CD4-positive, CD25-positive, alpha-beta regulatory T cell (primary cell): Measurements from ENCODE around the gene MTSS2. TPM values are rescaled to one million over a fixed set of nuclear protein-coding genes. Genes with fewer than 3 reads are reported as not detected.
A peak's percentile ranks its signal among the peaks of the same experiment; 100 is the strongest.

Experiments used
- ATAC-seq, 2 donors: fragments of 150-1000 bp; cut with Tn5 transposase; one replicate each; pipeline ENCODE4 v1.10.0; 2021; ENCODE audit warnings: low read depth in 2 of 2, moderate number of reproducible peaks in 2 of 2, moderate library complexity in 1 of 2
- DNase-seq, 3 donors: peaks; one replicate each; pipeline versions ENCODE4 v3.0.0 to v3.0.0-alpha.2; 2012 to 2022; ENCODE audit warnings: mixed read lengths in 1 of 3
- H3K27ac ChIP-seq: one replicate; pipeline ENCODE4 v1.7.0; 2013; ENCODE audit warnings: mild to moderate bottlenecking, low read length; ENCODE audit not compliant: insufficient read depth, poor library complexity, severe bottlenecking
- H3K27me3 ChIP-seq: one replicate; pipeline ENCODE4 v1.7.0; 2013; ENCODE audit warnings: low read length; ENCODE audit not compliant: control insufficient read depth, insufficient read depth
- H3K36me3 ChIP-seq: one replicate; pipeline ENCODE4 v1.7.0; 2013; ENCODE audit warnings: mild to moderate bottlenecking, low read length, moderate library complexity; ENCODE audit not compliant: control insufficient read depth, insufficient read depth
- H3K4me1 ChIP-seq: 2 replicates; pipeline ENCODE4 v1.7.0; 2013; ENCODE audit warnings: mild to moderate bottlenecking, low read length; ENCODE audit not compliant: insufficient read depth, control insufficient read depth, poor library complexity, severe bottlenecking
- H3K4me3 ChIP-seq: one replicate; pipeline ENCODE4 v1.7.0; 2013; ENCODE audit warnings: low read depth, mild to moderate bottlenecking, low read length, moderate library complexity
- H3K9me3 ChIP-seq, 2 experiments: 1 replicate in 1 of 2; 2 replicates in 1 of 2; pipeline ENCODE4 v1.7.0; 2013; ENCODE audit warnings: low read length in 2 of 2, mild to moderate bottlenecking in 1 of 2, moderate library complexity in 1 of 2; ENCODE audit not compliant: control insufficient read depth in 2 of 2
- H3K27ac Mint-ChIP-seq, 3 donors: one replicate each; pipeline ENCODE4 v1.8.0; 2020 to 2022; ENCODE audit warnings: mild to moderate bottlenecking in 3 of 3, mixed read lengths in 3 of 3, moderate library complexity in 2 of 3
- H3K27me3 Mint-ChIP-seq: one replicate; pipeline ENCODE4 v1.8.0; 2022; ENCODE audit warnings: mild to moderate bottlenecking, mixed read lengths
- H3K36me3 Mint-ChIP-seq: one replicate; pipeline ENCODE4 v1.8.0; 2020; ENCODE audit warnings: mixed read lengths
- H3K4me1 Mint-ChIP-seq, 4 donors: one replicate each; pipeline ENCODE4 v1.8.0; 2020 to 2022; ENCODE audit warnings: mixed read lengths in 4 of 4, mild to moderate bottlenecking in 1 of 4
- H3K4me3 Mint-ChIP-seq, 4 donors: one replicate each; pipeline ENCODE4 v1.8.0; 2020 to 2022; ENCODE audit warnings: mild to moderate bottlenecking in 4 of 4, mixed read lengths in 4 of 4, moderate library complexity in 3 of 4
- H3K9me3 Mint-ChIP-seq, 7 donors: one replicate each; pipeline ENCODE4 v1.8.0; 2020 to 2022; ENCODE audit warnings: mixed read lengths in 7 of 7, mild to moderate bottlenecking in 3 of 7, moderate library complexity in 2 of 7
- polyA plus RNA-seq, 4 donors: library from polyadenylated mRNA; unstranded; fragments of 300-500 nt; fragmentation: Illumina TruSeq; gene quantifications; one replicate each; pipeline ENCODE4 v1.2.3, GENCODE V29; 2021
- total RNA-seq: library from RNA; stranded (reverse); gene quantifications from one replicate; pipeline ENCODE4 v1.2.3, GENCODE V29; 2022

Gene MTSS2
- total and polyA plus RNA-seq, 5 donors from 2014 or later: 2.9 TPM; not detected in 4

GRCh38 chr16:70651524-70651923 is 34.3 kb downstream of the MTSS2 start:
- Histone ChIP-seq H3K9me3 (no peaks in the 10 kb centered on the region), H3K27me3 (no peaks in the 10 kb centered on the region), H3K4me1 (no peaks in the 10 kb centered on the region), H3K27ac (no peak overlapping the region), H3K4me3 (no peak overlapping the region), H3K36me3 (no peaks in the 10 kb centered on the region)
- peaks cover 0 to 7% (median 3%) of the 10 kb centered on the region in 4 donors for H3K4me1 Mint-ChIP-seq
- no peaks in the 10 kb centered on the region for H3K9me3 Mint-ChIP-seq
- H3K36me3 Mint-ChIP-seq: no peaks in the 10 kb centered on the region
- no peak overlapping the region for H3K4me3 Mint-ChIP-seq
- H3K27ac Mint-ChIP-seq: peak overlapping the region in 2 of 3 donors; percentile 72 to 88
- no peaks in the 10 kb centered on the region for H3K27me3 Mint-ChIP-seq
- ATAC-seq (no peak), DNase-seq (no peak)

GRCh38 chr16:70650216-70650615 is 35.6 kb downstream of the MTSS2 start:
- Histone ChIP-seq H3K4me1 (no peaks in the 10 kb centered on the region), H3K4me3 (no peak overlapping the region), H3K27ac (no peak overlapping the region), H3K27me3 (no peaks in the 10 kb centered on the region), H3K9me3 (no peaks in the 10 kb centered on the region), H3K36me3 (no peaks in the 10 kb centered on the region)
- no peaks in the 10 kb centered on the region for H3K9me3 Mint-ChIP-seq
- H3K4me3 Mint-ChIP-seq: no peak overlapping the region
- ATAC-seq (no peak), DNase-seq (no peak)
- no peaks in the 10 kb centered on the region for H3K27me3 Mint-ChIP-seq
- H3K27ac Mint-ChIP-seq: peak overlapping the region in 1 of 3 donors; percentile 36
- peaks cover 0 to 7% (median 3%) of the 10 kb centered on the region in 4 donors for H3K4me1 Mint-ChIP-seq
- no peaks in the 10 kb centered on the region for H3K36me3 Mint-ChIP-seq

GRCh38 chr16:70649300-70649699 is 36.6 kb downstream of the MTSS2 start:
- Histone ChIP-seq H3K27ac (no peak overlapping the region), H3K9me3 (no peaks in the 10 kb centered on the region), H3K27me3 (no peaks in the 10 kb centered on the region), H3K36me3 (no peaks in the 10 kb centered on the region), H3K4me3 (no peak overlapping the region), H3K4me1 (no peaks in the 10 kb centered on the region)
- ATAC-seq (no peak), DNase-seq (no peak)
- Mint-ChIP-seq H3K27me3 (peaks cover 1% of the 10 kb centered on the region), H3K9me3 (no peaks in the 10 kb centered on the region), H3K27ac (peak overlapping the region in 1 of 3 donors; percentile 27), H3K4me1 (peaks cover 0 to 6% (median 3%) of the 10 kb centered on the region in 4 donors), H3K4me3 (no peak overlapping the region), H3K36me3 (no peaks in the 10 kb centered on the region)

- Histone ChIP-seq H3K4me3 (no peak overlapping the region), H3K36me3 (no peaks in the 10 kb centered on the region), H3K27ac (no peak overlapping the region), H3K9me3 (no peaks in the 10 kb centered on the region), H3K27me3 (no peaks in the 10 kb centered on the region), H3K4me1 (no peaks in the 10 kb centered on the region)
- no peak for ATAC-seq
- Mint-ChIP-seq H3K4me3 (no peak overlapping the region), H3K27me3 (peaks cover 6% of the 10 kb centered on the region), H3K36me3 (no peaks in the 10 kb centered on the region), H3K4me1 (peaks cover 0 to under 1% (median under 1%) of the 10 kb centered on the region in 4 donors), H3K9me3 (no peaks in the 10 kb centered on the region), H3K27ac (peak overlapping the region in 1 of 3 donors; percentile 27)
- no peak for DNase-seq
These were observed 37.2 kb downstream of the MTSS2 start for GRCh38 chr16:70648606-70649005.

- peaks cover 6% of the 10 kb centered on the region for H3K27me3 Mint-ChIP-seq
- Histone ChIP-seq H3K36me3 (no peaks in the 10 kb centered on the region), H3K27ac (no peak overlapping the region), H3K9me3 (no peaks in the 10 kb centered on the region), H3K4me3 (no peak overlapping the region), H3K27me3 (no peaks in the 10 kb centered on the region), H3K4me1 (no peaks in the 10 kb centered on the region)
- DNase-seq: no peak
- H3K36me3 Mint-ChIP-seq: no peaks in the 10 kb centered on the region
- H3K27ac Mint-ChIP-seq: peak overlapping the region in 1 of 3 donors; percentile 57
- no peaks in the 10 kb centered on the region for H3K4me1 Mint-ChIP-seq
- no peaks in the 10 kb centered on the region for H3K9me3 Mint-ChIP-seq
- no peak overlapping the region for H3K4me3 Mint-ChIP-seq
- ATAC-seq: no peak
These were observed 38.2 kb downstream of the MTSS2 start for GRCh38 chr16:70647441-70648359.

- H3K4me1 Mint-ChIP-seq: no peaks in the 10 kb centered on the region
- H3K4me1 ChIP-seq: no peaks in the 10 kb centered on the region
- no peaks in the 10 kb centered on the region for H3K27me3 ChIP-seq
- H3K4me3 Mint-ChIP-seq: no peak within 1 kb of the TSS
- ATAC-seq: no peak
- no peaks in the 10 kb centered on the region for H3K9me3 ChIP-seq
- no peaks in the 10 kb centered on the region for H3K9me3 Mint-ChIP-seq
- no peaks in the 10 kb centered on the region for H3K36me3 Mint-ChIP-seq
- no peak within 1 kb of the TSS for H3K27ac Mint-ChIP-seq
- no peak for DNase-seq
- H3K4me3 ChIP-seq: no peak within 1 kb of the TSS
- H3K27ac ChIP-seq: no peak within 1 kb of the TSS
- peaks cover 11% of the 10 kb centered on the region for H3K27me3 Mint-ChIP-seq
- H3K36me3 ChIP-seq: no peaks in the 10 kb centered on the region
These were observed 39.3 kb downstream of the MTSS2 start, which contains the start of gene IL34 for GRCh38 chr16:70646260-70647241. Gene IL34 (plus strand): TSS chr16:70646559. CDS start chr16:70646948, 389 bp downstream.

GRCh38 chr16:70644763-70645597 is 40.9 kb downstream of the MTSS2 start:
- H3K4me3 ChIP-seq: no peak overlapping the region
- H3K27me3 Mint-ChIP-seq: peaks cover 12% of the 10 kb centered on the region
- no peaks in the 10 kb centered on the region for H3K4me1 ChIP-seq
- no peak overlapping the region for H3K27ac ChIP-seq
- H3K27me3 ChIP-seq: no peaks in the 10 kb centered on the region
- no peaks in the 10 kb centered on the region for H3K9me3 Mint-ChIP-seq
- H3K27ac Mint-ChIP-seq: no peak overlapping the region
- no peak overlapping the region for H3K4me3 Mint-ChIP-seq
- ATAC-seq: no peak
- H3K4me1 Mint-ChIP-seq: no peaks in the 10 kb centered on the region
- no peaks in the 10 kb centered on the region for H3K9me3 ChIP-seq
- H3K36me3 ChIP-seq: no peaks in the 10 kb centered on the region
- H3K36me3 Mint-ChIP-seq: no peaks in the 10 kb centered on the region
- no peak for DNase-seq
